Adrenal gland (tissue), 12 donors: ENCODE data around the gene SLC30A3. TPM values are rescaled to one million over a fixed set of nuclear protein-coding genes. Genes with fewer than 3 reads are reported as not detected.

Source experiments
- DNase-seq, 7 donors: peaks; one replicate each; pipeline ENCODE4 v3.0.0-alpha.2; 2019 to 2020
- H3K27ac ChIP-seq, 5 donors: fragments of 200-600 bp; sonication (generic) in 4 of 5; 1 replicate in 3 of 5; 2 replicates in 2 of 5; pipeline versions ENCODE4 v1.5.1 to v1.8.0; 2016 to 2020; ENCODE audit warnings: mild to moderate bottlenecking in 1 of 5
- H3K27me3 ChIP-seq: fragments of 200-600 bp; 2 replicates; pipeline ENCODE4 v1.8.0; 2021
- H3K36me3 ChIP-seq, 2 donors: fragments of 200-600 bp; replicated peaks in 1 of 2; 1 replicate in 1 of 2; 2 replicates in 1 of 2; pipeline versions ENCODE4 v1.5.1 to v1.8.0; 2018 to 2022
- H3K4me1 ChIP-seq, 2 donors: fragments of 200-600 bp; replicated peaks in 1 of 2; 1 replicate in 1 of 2; 2 replicates in 1 of 2; pipeline versions ENCODE4 v1.5.1 to v1.8.0; 2018 to 2021
- H3K4me3 ChIP-seq, 4 donors: fragments of 200-600 bp; sonication (generic) in 3 of 4; one replicate each; pipeline ENCODE4 v1.5.1; 2016 to 2018
- H3K9me3 ChIP-seq, 3 donors: fragments of 200-600 bp; sonication (generic) in 1 of 3; replicated peaks in 1 of 3; 1 replicate in 2 of 3; 2 replicates in 1 of 3; pipeline versions ENCODE4 v1.5.1 to v1.8.0; 2016 to 2021
- CTCF ChIP-seq, 6 experiments: fragments of 450-650 bp in 4 of 6; fragments of 200-600 bp in 2 of 6; sonication (generic) in 1 of 6; IDR thresholded peaks; 1 replicate in 5 of 6; 2 replicates in 1 of 6; pipeline versions ENCODE4 v1.5.1 to v1.8.0; 2016 to 2021; ENCODE audit warnings: antibody characterized with exemption in 6 of 6, mild to moderate bottlenecking in 2 of 6, moderate library complexity in 1 of 6
- POLR2A ChIP-seq, 2 donors: fragments of 450-650 bp; IDR thresholded peaks; one replicate each; pipeline ENCODE4 v1.6.1; 2017; ENCODE audit warnings: antibody characterized with exemption in 2 of 2, mild to moderate bottlenecking in 2 of 2, moderate library complexity in 1 of 2
- WGBS, 4 donors: extraction: QIAGEN DNeasy Blood & Tissue Kit in 2 of 4; methylation state at CpG; one replicate each; pipeline versions ENCODE4 v1.1.5 to v1.1.7; 2013 to 2017; 5-methylcytosine and 5-hydroxymethylcytosine counted together
- intact Hi-C, 2 donors: fragments of 100-400 bp; cut with DNase I; formaldehyde crosslinking; loops; one replicate each; pipeline versions ENCODE4 v1.14.1 to v1.15.0; 2022 to 2023
- polyA plus RNA-seq, 3 donors: library from polyadenylated mRNA; stranded (reverse); fragments of 200-250 nt in 2 of 3; fragments of 350-450 nt in 1 of 3; fragmentation: Illumina TruSeq in 1 of 3; extraction: RNeasy Lipid Tissue Mini Kit (QIAGEN cat#74804) in 1 of 3; gene quantifications; one replicate each; pipeline ENCODE4 v1.2.3, GENCODE V29; 2013 to 2014
- total RNA-seq, 9 donors: library from RNA; depleted of rRNA in 4 of 9; stranded (reverse); fragments of >200 nt in 4 of 9; fragments of 120-200 nt in 1 of 9; fragmentation: NEBNext Ultra II Directional in 1 of 9; extraction: Animal tissue kit (Norgen Biotek cat#: 25700) in 1 of 9; gene quantifications; one replicate each; pipeline versions ENCODE4 v1.1.0 to v1.2.4, GENCODE V29; 2013 to 2023
- donor health status: healthy with polysubstance abuse.
- donor health status: Bipolar disorder and iron deficiency.
- donor health status: DM: yes; HTN: yes; CAD: no.
- donor health status: DM: no; HTN: no; CAD: no.
- donor health status: DM: no; HTN: no; CAD: no.
- donor health status: DM: yes; HTN: yes; CAD: no.

SLC30A3 gene
- total and polyA plus RNA-seq, 12 donors, result 0.27 to 5.6 (median 1.9) TPM; not detected in 1

GRCh38 chr2:27219091-27219490, 43.8 kb downstream of the SLC30A3 start:
- no peak for DNase-seq
- Histone ChIP-seq H3K4me3 (no peak overlapping the region), H3K27me3 (no peaks in the 10 kb centered on the region), H3K27ac (no peak overlapping the region), H3K36me3 (peaks cover 0 to 30% of the 10 kb centered on the region in 2 donors), H3K9me3 (no peaks in the 10 kb centered on the region), H3K4me1 (peaks cover 3 to 12% of the 10 kb centered on the region in 2 donors)
- 66 to 85% (median 70%) methylated on average over 2 of the region's 2 CpGs for WGBS, 4 donors
- no peak for TF ChIP-seq CTCF (IDR thresholded peaks at IDR 0.05)
- intact Hi-C loops, result no loop called here

GRCh38 chr2:27218614-27219013, 44.2 kb downstream of the SLC30A3 start:
- peaks cover 0 to 26% of the 10 kb centered on the region in 2 donors for H3K36me3 ChIP-seq
- H3K9me3 ChIP-seq, result no peaks in the 10 kb centered on the region
- no peaks in the 10 kb centered on the region for H3K27me3 ChIP-seq
- DNase-seq, result no peak
- intact Hi-C loops, result no loop called here
- H3K4me1 ChIP-seq, result peaks cover 3 to 12% of the 10 kb centered on the region in 2 donors
- WGBS, 4 donors, result 84 to 93% (median 91%) methylated on average over 4 of the region's 4 CpGs
- H3K27ac ChIP-seq, result no peak overlapping the region
- TF ChIP-seq CTCF (IDR thresholded peaks at IDR 0.05) (no peak), POLR2A (IDR thresholded peaks at IDR 0.05) (no peak)
- H3K4me3 ChIP-seq, result no peak overlapping the region

- Histone ChIP-seq H3K27ac (peak within 1 kb of the TSS in 3 of 5 donors; percentile 29 to 67 (median 54)), H3K36me3 (peaks cover 0 to 14% of the 10 kb centered on the region in 2 donors), H3K4me1 (peaks cover 10 to 19% of the 10 kb centered on the region in 2 donors), H3K9me3 (no peaks in the 10 kb centered on the region), H3K4me3 (peak within 1 kb of the TSS; percentile 25 to 76 (median 43)), H3K27me3 (no peaks in the 10 kb centered on the region)
- 1 to 3% (median 2%) methylated on average over 33 to 72 of the region's 72 CpGs for WGBS, 4 donors
- intact Hi-C loops, result no loop called here
- peak; percentile 83 to 89 (median 84) for DNase-seq
- peak in 1 of 2 donors; percentile 15 for TF ChIP-seq POLR2A (IDR thresholded peaks at IDR 0.05)
- TF ChIP-seq CTCF (IDR thresholded peaks at IDR 0.05), result peak in 5 of 6 experiments; percentile 11 to 55 (median 38)
These were observed 45.4 kb downstream of the SLC30A3 start, which contains the start of gene CAD for GRCh38 chr2:27217173-27218121. CAD (plus strand) TSS chr2:27217369; CDS start chr2:27217552, 183 bp downstream.

GRCh38 chr2:27216416-27217137, 46.3 kb downstream of the SLC30A3 start:
- peak overlapping the region in 3 of 4 donors; percentile 25 to 76 (median 55) for H3K4me3 ChIP-seq
- H3K36me3 ChIP-seq, result peaks cover 0 to 6% of the 10 kb centered on the region in 2 donors
- peak in 1 of 7 donors; percentile 13 for DNase-seq
- H3K9me3 ChIP-seq, result no peaks in the 10 kb centered on the region
- intact Hi-C loops, result no loop called here
- 75 to 82% (median 77%) methylated on average over 13 of the region's 13 CpGs for WGBS, 4 donors
- H3K4me1 ChIP-seq, result peaks cover 10 to 19% of the 10 kb centered on the region in 2 donors
- no peaks in the 10 kb centered on the region for H3K27me3 ChIP-seq
- TF ChIP-seq CTCF (IDR thresholded peaks at IDR 0.05) (no peak), POLR2A (IDR thresholded peaks at IDR 0.05) (no peak)
- peak overlapping the region in 2 of 5 donors; percentile 29 to 54 for H3K27ac ChIP-seq
